Calu3 (cell line): Measurements from ENCODE around the gene IL20. TPM values are rescaled to one million over a fixed set of nuclear protein-coding genes. Genes with fewer than 3 reads are reported as not detected.

ENCODE experiments used
- BruUV-seq: library from RNA; stranded (reverse); fragments of 400-500 nt; replicated peaks from 2 replicates; lab custom pipeline; 2021; lab: Mats Ljungman, UMichigan
- CTCF ChIA-PET: fragments of 300-600 bp; sonication (Branson Sonifier 250); formaldehyde crosslinking; loops from one replicate; lab custom pipeline; 2022; ENCODE audit warnings: antibody characterized with exemption; lab: Charles Lee
- DNase-seq: peaks from one replicate; pipeline ENCODE4 v3.0.0; 2022
- H3K27ac Mint-ChIP-seq: one replicate; pipeline ENCODE4 v1.8.0; 2022; ENCODE audit warnings: mixed read lengths; ENCODE audit not compliant: unreplicated experiment
- H3K27me3 Mint-ChIP-seq: one replicate; pipeline ENCODE4 v1.8.0; 2022; ENCODE audit warnings: mixed read lengths; ENCODE audit not compliant: unreplicated experiment
- H3K36me3 Mint-ChIP-seq: one replicate; pipeline ENCODE4 v1.8.0; 2022; ENCODE audit warnings: mild to moderate bottlenecking, moderate library complexity, mixed read lengths; ENCODE audit not compliant: insufficient read depth, unreplicated experiment
- H3K4me1 Mint-ChIP-seq: one replicate; pipeline ENCODE4 v1.8.0; 2022; ENCODE audit warnings: mild to moderate bottlenecking, low read depth, mixed read lengths; ENCODE audit not compliant: unreplicated experiment
- H3K4me3 Mint-ChIP-seq: one replicate; pipeline ENCODE4 v1.8.0; 2022; ENCODE audit warnings: mild to moderate bottlenecking, low read depth, moderate library complexity, mixed read lengths; ENCODE audit not compliant: unreplicated experiment
- H3K9me3 Mint-ChIP-seq: one replicate; pipeline ENCODE4 v1.8.0; 2022; ENCODE audit warnings: low read depth, mixed read lengths; ENCODE audit not compliant: unreplicated experiment
- intact Hi-C: fragments of 100-400 bp; cut with micrococcal nuclease; formaldehyde crosslinking; loops from one replicate; pipeline ENCODE4 v1.10.0; 2022; ENCODE audit not compliant: unreplicated experiment
- total RNA-seq: library from RNA; stranded (reverse); gene quantifications from 2 replicates; pipeline ENCODE4 v1.2.3, GENCODE V29; 2022
- TF ChIP-seq, protein P1 (sequence below): fragments of 200-600 bp; IDR thresholded peaks from one replicate; pipeline ENCODE4 v1.8.0; 2022; ENCODE audit warnings: antibody characterized with exemption; ENCODE audit not compliant: unreplicated experiment

The IL20 gene
- total RNA-seq, 1 experiment from 2014 or later: not detected

GRCh38 chr1:206900149-206900548 lies 34.7 kb downstream of the IL20 start:
- TF ChIP-seq, protein P1, sequence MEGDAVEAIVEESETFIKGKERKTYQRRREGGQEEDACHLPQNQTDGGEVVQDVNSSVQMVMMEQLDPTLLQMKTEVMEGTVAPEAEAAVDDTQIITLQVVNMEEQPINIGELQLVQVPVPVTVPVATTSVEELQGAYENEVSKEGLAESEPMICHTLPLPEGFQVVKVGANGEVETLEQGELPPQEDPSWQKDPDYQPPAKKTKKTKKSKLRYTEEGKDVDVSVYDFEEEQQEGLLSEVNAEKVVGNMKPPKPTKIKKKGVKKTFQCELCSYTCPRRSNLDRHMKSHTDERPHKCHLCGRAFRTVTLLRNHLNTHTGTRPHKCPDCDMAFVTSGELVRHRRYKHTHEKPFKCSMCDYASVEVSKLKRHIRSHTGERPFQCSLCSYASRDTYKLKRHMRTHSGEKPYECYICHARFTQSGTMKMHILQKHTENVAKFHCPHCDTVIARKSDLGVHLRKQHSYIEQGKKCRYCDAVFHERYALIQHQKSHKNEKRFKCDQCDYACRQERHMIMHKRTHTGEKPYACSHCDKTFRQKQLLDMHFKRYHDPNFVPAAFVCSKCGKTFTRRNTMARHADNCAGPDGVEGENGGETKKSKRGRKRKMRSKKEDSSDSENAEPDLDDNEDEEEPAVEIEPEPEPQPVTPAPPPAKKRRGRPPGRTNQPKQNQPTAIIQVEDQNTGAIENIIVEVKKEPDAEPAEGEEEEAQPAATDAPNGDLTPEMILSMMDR: no peak
- Mint-ChIP-seq H3K4me1 (peaks cover 15% of the 10 kb centered on the region), H3K4me3 (no peak overlapping the region), H3K27ac (no peak overlapping the region), H3K36me3 (no peaks in the 10 kb centered on the region), H3K9me3 (no peaks in the 10 kb centered on the region), H3K27me3 (peaks cover 27% of the 10 kb centered on the region)
- CTCF ChIA-PET: interaction anchor here (1.2 kb wide), 1 partner anchor 9 kb away, joined by 5 read pairs; no protein-coding TSS in a partner anchor
- no peak for DNase-seq
- intact Hi-C loops: no loop called here
- no TSS peak for BruUV-seq

GRCh38 chr1:206901944-206902343 lies 36.5 kb downstream of the IL20 start:
- intact Hi-C loops: no loop called here
- Mint-ChIP-seq H3K27me3 (peaks cover 27% of the 10 kb centered on the region), H3K4me3 (no peak overlapping the region), H3K27ac (no peak overlapping the region), H3K9me3 (no peaks in the 10 kb centered on the region), H3K36me3 (no peaks in the 10 kb centered on the region), H3K4me1 (peaks cover 28% of the 10 kb centered on the region)
- no peak for DNase-seq
- TF ChIP-seq, protein P1: no peak
- CTCF ChIA-PET: no interaction called here
- no TSS peak for BruUV-seq

- intact Hi-C loops: no loop called here
- TF ChIP-seq, protein P1: no peak
- CTCF ChIA-PET: no interaction called here
- Mint-ChIP-seq H3K36me3 (no peaks in the 10 kb centered on the region), H3K27ac (no peak overlapping the region), H3K27me3 (peaks cover 27% of the 10 kb centered on the region), H3K9me3 (no peaks in the 10 kb centered on the region), H3K4me3 (no peak overlapping the region), H3K4me1 (peaks cover 28% of the 10 kb centered on the region)
- no peak for DNase-seq
- BruUV-seq: no TSS peak
These were observed 37.3 kb downstream of the IL20 start for GRCh38 chr1:206902702-206903101.

DNA sequence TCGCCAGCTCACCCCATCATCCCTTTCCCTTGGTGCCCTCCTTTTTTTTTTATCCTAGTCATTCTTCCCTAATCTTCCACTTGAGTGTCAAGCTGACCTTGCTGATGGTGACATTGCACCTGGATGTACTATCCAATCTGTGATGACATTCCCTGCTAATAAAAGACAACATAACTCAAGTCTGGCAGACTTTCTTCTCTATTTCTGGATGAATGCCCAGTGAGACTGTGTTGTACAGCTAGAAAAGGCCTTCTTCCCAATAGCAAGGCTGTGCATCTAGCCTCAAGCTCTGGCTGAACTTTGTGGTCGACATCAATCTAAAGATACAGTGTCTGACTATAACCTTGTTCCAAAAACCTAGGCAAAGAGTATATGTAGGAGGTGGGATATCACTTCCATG lies 38.3 kb downstream of the IL20 start:
- Mint-ChIP-seq H3K9me3 (no peaks in the 10 kb centered on the region), H3K4me3 (no peak overlapping the region), H3K27me3 (peaks cover 22% of the 10 kb centered on the region), H3K27ac (no peak overlapping the region), H3K4me1 (peaks cover 22% of the 10 kb centered on the region), H3K36me3 (no peaks in the 10 kb centered on the region)
- CTCF ChIA-PET: no interaction called here
- intact Hi-C loops: no loop called here
- TF ChIP-seq, protein P1: no peak
- BruUV-seq: no TSS peak
- no peak for DNase-seq
